ENCODE data around the gene CEACAM8.
"Not testable (repeated sequence)": the region's sequence is repeated elsewhere in the genome, so short reads cannot be mapped to it uniquely, and the experiment has no call there.

The CEACAM8 gene

GRCh38 chr19:42540071-42540553 is 54.6 kb downstream of the CEACAM8 start:
- no peak for DNase-seq

GRCh38 chr19:42538841-42539709 is 55.6 kb downstream of the CEACAM8 start:
- DNase-seq = no peak

GRCh38 chr19:42535276-42535675 is 59.4 kb downstream of the CEACAM8 start:
- DNase-seq = not testable (repeated sequence)

GRCh38 chr19:42534391-42534790 is 60.3 kb downstream of the CEACAM8 start:
- no peak for DNase-seq

- DNase-seq = no peak
Observed at GRCh38 chr19:42532891-42533290, 61.8 kb downstream of the CEACAM8 start.

GRCh38 chr19:42531313-42531712 is 63.4 kb downstream of the CEACAM8 start:
- DNase-seq = no peak
